Measurements from ENCODE around the gene PIEZO1.
A peak's percentile ranks its signal among the peaks of the same experiment; 100 is the strongest.

The PIEZO1 gene

DNA sequence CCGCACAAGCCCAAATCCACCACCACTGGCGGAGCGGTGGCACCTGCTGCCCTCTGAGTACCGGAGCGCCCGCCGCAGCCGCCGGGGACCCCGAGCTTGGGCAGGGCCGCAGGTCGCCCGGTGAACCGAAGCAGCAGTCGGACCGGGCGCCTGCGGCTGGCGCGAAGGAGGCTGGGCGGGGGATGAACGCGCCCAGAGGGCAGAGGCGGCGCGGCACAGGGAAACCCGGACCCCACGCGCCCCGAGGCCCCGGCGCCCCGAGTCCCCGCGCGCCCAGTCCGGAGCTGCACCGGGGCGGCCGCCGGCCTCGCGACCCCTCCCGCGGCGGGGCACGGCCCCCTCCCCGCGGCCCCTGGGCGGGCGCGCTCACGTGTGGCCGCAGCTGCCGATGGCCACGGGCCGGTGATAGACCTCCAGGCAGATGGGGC lies 79.2 kb downstream of the PIEZO1 start:
- no peak for DNase-seq (ENCODE audit: low read depth in 2 of 2)

DNA sequence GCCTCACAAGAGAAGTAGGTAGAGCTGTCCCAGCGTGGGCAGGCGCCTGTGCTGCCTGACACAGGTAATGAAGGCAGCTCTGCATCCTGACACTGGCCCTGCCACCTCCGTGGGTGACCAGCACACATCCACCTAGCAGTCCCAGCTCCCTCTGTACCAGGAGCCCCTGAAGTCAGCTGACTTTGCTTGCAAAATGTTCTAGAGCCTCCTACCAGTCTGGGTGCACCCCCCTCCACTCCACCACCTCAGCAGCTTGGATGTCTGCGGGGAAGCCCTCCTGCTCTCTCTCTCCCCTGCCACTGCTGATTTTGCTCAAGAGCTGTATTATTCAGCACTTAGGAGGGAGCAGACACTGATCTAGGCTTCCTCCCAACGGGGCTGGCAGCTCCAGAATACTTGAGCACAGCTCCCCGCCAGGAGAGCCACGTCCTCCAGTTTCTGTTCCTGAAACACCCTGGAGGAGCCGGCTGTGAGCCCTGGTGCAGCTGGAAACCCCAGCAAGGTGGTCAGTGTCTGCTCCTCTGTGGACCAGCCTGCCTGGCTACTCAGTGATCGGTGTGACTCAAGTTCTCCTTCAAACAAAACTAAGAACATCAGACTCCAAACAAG lies 79.8 kb downstream of the PIEZO1 start:
- no peak for DNase-seq (ENCODE audit: low read depth in 2 of 2)

DNA sequence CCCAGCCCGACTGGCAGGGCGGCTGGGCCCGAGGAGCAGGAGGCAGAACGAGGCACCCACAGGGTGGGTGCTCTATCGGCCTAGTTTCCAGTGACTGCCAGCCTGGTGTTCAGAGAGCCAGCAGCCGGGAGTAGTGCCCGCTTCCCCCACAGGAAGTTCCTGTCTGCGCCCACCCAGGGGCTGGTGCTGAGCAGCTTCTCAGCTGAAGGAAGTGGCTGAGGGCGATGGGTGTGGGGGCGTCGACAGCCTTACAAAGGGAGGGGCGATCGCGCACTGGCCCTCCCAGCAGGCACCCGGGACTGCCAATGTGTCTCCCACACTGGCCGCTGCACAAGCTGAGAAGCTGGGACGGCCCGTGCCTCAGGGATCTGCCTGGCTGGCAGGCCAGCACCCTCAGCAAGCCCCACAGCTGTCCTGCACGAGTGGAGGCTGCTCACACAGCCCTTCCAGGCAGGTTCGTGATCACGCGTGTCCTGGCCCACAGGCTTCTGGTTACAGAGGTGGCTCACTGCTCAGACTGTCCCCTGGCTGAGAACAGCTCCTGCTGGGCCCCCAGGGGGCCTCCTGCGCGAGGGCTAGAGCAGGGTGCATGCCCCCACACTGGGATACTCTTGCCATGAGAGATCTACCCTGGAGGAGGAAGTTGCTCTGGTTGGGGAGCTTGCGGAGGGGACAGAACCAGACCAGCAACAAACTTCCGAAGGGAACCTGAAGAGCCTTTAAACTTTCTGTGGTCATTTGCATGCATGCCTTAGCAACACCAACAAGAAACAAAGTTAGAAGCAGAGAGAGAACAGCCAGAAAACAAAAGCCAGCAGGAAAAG lies 81.3 kb downstream of the PIEZO1 start:
- DNase-seq (ENCODE audit: low read depth in 2 of 2): peak; percentile 62 to 80

DNA sequence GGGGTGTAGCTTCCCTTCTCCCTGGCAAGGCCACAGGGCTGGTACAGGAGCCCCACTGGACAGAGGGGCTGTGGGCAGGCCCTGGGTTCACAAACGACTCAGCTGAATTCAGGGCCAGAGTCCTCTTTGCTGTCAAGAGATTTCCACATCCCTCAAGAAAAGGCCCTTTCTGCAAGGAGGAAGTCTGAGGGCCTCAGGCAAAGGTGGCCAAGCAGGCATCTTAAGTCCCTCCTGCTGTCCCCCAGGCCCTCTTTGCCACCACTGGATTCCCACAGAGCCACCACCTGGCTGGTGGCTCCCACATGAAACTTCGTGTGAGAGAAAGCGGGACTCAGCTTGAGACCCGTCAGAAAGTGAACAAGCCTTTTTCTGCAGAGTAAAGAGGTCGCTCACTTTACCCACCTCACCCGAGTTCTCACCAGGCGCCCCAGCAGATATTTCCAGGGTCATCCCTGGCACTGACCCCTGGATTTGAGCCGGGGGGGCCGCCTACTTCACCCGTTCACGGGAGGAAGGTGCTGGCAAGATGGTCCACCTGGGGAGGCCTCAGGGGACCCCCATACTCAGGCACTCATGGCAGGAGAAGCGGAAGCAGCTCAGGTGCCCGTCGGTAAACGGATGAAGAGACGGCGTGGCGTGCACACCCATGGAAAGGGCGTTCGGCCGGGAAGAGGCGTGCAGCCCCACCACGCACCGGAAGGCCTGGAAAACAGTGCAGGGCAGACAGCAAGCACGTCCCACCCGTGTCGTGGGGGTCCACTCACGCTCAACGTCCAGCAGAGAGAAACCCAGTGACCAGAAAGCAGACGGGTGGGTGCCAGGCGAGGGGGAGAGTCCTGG lies 82.4 kb downstream of the PIEZO1 start:
- DNase-seq (ENCODE audit: low read depth in 2 of 2): no peak

DNA sequence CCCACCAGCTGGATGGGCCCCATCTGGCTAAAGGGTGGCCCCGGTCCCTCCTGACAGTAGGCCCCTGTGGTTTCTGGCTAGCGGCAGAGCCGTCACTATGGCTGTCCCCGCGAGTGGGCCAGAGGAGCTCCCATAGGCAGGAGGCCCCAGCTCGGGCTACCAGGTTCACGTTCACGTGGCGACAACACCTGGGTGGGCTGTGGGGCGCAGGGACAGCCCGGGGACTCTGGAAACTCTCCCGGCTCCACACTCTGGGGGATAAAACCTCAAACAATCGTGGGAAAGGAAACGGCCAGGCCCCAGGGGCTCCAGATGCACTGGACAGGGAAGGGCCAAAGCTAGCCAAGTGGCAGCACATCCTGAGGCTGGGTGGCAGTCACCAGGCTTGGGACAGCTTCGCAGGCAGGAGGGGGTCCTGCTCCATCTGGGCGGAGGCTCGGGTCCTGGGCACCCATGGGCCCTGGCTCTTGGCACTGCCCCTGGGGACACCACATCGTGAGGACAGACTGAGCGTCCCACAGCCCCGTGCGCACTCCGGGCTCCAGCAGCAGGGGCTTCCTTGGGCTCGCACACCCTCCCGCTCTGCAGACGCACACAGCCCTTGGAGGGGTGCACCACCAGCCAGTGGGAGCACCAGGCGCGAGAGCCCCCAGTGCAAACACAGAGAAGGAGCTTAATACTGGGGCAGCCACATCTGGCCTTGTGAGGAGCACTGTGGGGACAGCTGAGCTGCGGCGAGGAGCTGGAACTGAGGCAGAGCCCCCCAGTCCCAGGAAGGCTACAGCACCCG lies 83.2 kb downstream of the PIEZO1 start:
- no peak for DNase-seq (ENCODE audit: low read depth in 2 of 2)

DNA sequence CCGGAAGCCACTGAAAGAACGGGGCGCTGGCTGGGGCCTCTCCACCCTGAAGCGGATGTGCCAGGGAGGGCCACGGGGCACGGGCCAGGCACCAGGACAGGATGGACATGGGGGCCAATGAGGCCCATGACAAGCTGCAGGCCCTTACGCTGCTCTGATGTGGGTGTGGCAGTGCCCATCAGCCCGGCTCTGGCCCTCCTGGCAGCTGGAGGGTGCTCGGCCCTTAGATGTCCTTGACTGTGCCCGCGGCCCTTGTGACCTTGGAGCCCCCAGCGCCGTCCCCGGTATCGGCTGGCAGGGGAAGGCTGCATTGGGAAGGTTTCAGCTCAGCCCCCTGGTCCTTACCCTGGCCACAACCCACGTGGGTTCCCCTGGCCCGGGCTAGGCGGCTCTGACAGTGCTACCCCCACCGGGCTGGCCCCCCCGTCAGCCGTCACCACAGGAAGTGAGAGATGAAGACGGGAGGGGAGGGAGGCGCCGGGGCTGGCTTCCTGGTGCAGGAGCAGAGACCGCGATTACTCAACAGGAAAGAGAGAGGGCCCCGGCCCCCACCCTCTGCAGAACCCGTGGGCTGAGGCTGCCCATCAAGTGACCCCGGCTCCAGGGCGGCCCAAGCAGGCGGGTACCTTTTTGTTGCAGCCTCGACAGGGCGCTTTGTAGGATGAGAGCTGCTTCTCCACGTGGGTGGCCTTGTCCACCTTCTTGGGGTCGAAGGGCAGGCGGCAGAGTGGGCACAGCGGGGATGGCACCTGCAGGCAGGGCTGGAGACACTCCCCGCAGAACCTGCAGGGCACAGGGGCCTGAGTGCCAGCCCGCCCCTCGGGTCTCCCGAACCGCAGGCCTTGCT lies 84.2 kb downstream of the PIEZO1 start:
- peak; percentile 93 to 98 for DNase-seq (ENCODE audit: low read depth in 2 of 2)

DNA sequence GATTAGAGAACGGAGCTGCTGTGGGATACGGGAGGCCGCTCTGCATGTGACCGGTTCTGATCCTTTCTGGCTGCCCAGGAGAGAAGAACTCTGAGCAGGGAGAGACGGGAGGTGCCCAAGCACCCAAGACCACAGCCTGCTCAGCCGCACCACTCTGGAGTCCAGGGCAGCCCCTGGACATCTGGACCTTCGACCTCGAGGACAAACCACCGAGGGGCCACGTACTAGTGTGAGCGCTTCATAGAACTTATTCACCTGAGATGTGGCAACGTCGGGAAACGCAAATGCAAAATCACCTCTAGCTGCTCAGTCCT lies 84.7 kb downstream of the PIEZO1 start:
- no peak for DNase-seq (ENCODE audit: low read depth in 2 of 2)

DNA sequence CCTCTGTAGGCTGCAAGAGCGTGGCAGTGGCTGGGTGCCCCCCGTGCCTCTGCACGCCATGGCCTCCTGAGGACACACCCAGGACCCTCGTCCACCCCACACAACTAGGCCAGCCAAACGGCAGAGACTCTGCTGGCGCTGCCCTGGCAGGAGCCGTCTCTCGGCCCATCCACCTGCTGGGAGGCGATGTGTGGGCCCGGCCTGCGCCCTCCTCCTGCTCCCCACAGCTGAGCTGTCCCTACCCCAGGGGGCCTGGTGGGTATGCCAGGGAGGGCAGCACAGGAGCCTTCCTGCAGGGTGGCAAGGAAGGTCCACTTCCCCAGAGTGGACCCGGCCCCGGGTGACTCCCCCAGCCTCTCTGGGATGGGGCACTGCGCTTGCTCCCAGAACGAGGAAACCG lies 85.8 kb downstream of the PIEZO1 start:
- DNase-seq (ENCODE audit: low read depth in 2 of 2): no peak

DNA sequence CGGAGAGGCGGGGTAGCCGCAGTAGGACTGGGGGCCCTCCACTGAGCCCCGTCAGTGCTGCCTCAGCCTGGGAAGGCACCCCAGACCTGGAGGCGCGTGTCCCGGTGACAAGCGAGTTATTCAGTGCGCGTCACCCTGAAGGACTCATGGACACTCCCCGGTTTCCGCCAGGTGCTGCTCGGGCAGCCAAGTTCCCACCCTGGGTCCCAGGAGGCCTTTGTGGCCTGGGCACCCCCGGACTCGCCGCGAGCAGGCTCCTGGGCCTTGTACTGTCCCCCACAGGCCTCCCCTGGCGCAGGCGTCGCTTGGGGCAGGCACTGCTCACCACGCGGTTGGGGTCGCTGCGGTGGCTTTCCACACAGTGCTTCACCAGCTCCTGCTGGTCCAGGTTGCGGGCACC lies 86.4 kb downstream of the PIEZO1 start:
- no peak for DNase-seq (ENCODE audit: low read depth in 2 of 2)

DNA sequence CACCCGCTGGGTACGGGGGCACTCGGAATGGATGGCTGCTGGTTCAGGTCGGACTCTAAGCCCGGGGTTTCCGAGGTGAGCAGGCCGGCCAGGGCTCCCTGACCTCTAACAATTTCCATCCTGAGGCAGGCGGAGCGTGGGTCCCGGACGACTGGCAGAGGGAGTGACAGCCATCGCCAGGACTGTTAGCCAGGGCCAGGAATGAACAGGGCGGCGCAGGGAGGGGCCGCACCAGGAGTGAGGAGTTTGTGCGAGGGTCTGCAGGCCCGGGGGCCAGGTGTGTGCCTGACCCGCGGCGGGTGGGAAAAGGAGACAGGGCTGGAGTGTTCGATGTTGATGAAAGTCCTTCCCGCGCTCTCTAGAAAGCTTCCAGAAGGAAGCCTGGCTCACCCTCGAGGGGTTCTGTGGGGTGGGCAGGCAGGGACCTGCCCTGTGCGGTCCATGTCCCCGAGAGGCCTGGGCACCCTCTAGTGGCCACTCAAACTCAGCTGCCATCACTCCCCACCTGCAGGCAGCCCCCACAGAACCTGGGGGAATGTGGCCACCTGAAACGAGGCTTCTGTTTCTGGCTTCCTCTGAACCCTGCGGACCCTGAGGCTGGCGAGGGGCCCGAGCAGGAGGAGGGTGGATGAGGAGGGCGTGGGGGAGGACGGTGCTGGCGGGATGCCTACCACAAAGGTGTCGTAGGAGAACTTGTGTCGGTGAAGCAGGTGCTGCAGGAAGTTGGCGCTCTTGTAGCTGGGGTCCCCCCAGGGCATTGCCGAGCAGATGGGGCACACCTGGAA lies 87.0 kb downstream of the PIEZO1 start:
- DNase-seq (ENCODE audit: low read depth in 2 of 2): no peak

DNA sequence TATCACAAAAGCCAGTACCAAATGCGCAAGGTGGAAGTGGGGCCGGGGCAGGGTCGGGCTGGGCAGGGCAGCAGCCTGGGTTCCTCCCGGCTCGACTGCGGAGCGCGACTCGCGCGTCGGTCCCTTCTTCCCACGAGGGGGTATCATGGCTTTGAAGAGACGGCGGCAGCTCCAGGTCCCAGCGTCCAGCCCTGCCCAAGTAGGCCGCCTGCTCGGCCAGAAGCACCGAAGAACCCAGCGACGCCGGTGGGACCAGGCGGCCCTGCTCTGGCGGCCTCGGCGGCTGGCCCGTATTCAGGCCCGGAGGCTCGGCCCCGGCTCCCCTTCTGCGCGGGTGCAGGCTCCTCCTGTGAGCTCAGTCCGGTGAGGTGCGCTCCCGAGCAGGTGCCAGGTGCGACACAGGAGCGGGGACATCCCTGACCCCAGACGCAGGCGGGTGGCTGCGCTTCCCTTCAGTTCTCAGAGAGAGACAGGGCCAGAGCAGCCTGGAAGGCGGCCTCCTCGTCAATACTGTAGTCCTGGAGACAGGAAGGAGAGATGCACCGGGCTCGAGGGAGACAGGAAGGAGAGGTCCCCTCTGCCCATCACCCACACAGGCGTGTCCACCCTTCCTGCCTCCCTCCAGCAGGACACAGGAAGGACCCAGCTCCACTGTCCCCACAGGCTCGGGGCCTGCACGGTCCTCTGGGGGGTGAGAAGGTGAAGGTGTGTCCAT lies 87.7 kb downstream of the PIEZO1 start:
- no peak for DNase-seq (ENCODE audit: low read depth in 2 of 2)

DNA sequence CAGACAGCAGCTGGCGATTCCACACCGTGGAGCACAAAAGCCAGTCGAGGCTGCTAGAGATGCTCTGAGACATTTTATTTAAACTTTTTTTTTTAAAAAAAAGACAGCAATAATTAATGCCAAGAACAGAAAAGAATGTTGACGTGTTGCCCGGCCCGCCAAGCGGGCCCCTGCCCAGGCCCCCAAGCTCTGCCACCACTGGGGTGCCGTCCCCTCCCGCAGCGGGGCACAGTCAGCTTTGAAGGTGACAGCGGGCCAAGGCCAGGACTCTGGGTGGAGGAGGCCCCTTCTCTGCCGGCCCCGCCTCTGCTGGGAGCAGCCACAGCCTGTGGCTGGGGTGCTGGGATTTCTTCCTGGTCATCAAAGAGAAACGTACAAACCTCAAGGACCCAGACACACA lies 88.6 kb downstream of the PIEZO1 start:
- no peak for DNase-seq (ENCODE audit: low read depth in 2 of 2)

DNA sequence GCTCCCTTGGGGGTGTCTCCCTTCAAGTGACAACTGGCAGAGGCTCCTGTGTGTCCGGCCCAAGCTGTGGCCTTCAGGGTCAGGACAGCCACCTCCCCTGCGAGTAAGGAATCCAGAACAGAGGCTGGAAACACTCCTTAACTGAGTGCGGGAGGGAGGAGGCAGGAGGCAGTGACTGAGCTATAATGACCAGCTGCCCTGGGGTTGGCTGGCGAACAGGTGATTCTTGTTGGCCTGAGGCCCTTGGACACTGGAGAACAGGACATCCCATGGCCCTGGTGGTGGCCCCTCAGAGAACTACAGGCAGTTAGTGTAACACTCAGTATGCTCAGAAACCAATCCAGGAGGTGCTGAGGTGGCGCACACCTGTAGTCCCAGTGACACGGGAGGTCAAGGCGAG lies 89.3 kb downstream of the PIEZO1 start:
- no peak for DNase-seq (ENCODE audit: low read depth in 2 of 2)

DNA sequence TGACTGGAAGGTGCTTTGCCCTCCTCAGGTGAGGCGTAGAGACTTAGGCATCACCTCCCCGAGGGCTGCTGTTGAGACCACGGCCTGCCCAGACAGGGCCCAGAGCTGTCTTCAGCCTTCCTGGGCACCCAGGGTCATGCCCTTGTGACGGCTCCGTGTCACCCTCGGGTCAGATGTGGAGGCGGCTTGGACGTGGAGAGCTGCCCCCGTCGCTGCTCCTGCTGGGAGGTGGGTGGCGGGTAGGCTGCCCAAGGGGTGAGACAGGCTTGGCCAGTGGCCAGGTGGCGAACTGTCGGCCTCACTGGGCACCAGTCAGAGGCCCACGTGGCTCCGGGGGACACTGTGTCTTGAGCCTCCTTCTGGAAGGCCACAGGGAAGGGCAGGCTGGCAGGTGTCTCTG lies 89.8 kb downstream of the PIEZO1 start:
- no peak for DNase-seq (ENCODE audit: low read depth in 2 of 2)

DNA sequence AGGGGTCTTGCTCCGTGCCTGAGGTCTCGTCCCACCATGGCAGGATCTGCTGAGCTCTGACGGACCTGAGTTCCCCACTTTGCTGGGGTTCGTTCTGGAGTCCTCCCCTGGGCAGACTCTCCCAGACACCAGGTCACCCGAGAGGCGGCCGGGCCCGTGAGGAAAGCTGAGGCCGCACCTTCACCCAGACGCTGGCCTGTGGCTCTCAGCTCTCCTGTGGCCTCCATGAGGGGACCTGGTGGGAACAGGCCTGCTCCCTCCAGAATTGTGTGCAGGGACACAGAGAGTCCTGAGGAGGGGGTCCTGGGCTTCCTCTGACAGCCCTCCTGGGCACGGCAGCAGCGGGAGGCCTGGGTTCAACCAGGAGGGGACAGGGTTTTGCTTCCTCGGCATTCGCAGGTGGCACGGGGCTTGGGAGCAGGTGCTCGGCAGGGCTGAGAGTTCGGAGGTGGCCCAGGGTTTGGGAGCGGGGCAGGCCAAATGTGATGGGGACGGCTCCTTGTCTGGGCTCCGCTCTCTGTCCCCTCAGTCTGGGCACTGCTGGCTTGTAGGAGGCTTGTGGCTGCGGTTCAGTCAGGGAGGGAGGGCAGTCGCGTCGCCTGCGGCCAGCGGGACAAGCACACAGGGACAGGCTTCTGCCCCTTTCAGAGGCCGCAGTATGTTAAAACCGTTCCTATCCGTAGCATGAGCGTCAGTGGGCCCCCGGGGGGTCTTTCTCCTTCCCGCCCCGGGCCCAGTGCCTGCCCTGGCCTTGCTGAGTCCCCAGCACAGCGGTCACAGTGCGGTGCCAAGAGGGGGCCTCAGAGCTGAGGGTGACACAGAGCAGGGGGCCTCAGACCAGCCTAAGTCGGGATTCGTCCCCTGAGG lies 90.6 kb downstream of the PIEZO1 start:
- DNase-seq (ENCODE audit: low read depth in 2 of 2): no peak

DNA sequence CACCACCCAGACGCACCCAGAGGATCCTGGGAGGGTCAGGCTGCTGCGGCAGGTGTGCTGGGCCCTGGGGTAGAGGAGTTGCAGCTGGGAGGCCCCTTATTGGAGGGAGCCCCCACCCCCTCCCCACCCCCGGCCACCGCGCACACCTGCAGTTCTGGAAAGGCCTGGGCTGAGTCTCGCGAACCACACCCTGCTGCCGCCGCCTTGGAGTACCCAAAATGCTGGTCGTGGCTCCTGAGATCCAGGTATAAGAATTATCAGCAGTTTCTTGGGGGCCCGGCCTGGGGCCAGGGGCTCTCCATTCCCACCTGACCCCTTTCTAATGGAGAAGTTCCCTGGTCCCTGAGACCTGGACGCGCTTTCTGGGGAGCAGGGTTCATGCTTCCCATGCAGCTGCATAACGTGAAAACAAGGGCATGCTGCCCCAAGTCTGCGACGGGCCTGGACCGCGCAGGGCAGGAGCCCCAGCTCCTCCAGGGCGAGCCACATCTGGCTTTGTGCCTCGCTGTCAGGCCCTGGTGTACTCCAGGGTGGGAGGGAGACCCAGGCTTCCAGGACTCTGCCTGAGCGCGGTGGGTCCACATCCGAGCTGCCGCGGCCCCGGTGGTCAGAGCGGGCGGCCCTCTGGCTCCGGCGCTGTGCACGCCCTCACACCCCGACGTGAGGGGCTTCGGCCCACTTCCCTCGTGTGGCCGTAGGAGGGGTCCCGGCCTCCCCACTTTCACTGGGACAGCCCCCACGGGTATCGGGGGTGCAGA lies 91.4 kb downstream of the PIEZO1 start:
- no peak for DNase-seq (ENCODE audit: low read depth in 2 of 2)

DNA sequence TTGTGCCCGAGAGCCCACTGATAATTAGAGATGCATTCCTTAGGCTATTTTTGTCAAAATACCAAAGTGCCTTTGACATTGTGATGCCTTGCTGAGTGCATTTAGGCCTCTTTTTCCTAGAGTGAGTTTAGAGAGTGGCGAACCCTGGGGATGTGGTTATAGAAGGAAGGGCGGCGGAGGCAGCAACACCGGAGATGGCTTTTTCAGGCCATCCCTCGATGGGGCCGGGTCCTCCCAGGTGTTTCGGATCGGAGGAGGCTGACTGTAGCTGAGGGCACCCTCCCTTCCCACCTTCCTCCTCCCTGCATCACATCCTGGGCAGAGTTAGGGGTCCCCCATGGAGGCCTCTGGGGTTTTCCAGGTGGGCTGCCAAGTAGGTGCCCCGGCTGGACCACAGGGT lies 92.2 kb downstream of the PIEZO1 start:
- no peak for DNase-seq (ENCODE audit: low read depth in 2 of 2)
